ENCODE measurements around the gene CDH11. TPM values are rescaled to one million over a fixed set of nuclear protein-coding genes. Genes with fewer than 3 reads are reported as not detected.

Gene CDH11
- total RNA-seq, 1 experiment from 2014 or later = 5.4 TPM

- Histone ChIP-seq H2AK5ac (ENCODE audit: insufficient read length, low read length) (no peak overlapping the region), H3K4me2 (ENCODE audit: insufficient read depth, insufficient read length, low read length) (no peak overlapping the region), H2BK15ac (ENCODE audit: low read depth, low read length) (no peak overlapping the region), H3K4me1 (ENCODE audit: insufficient read depth, low read length) (no peaks in the 10 kb centered on the region; the same call in 1 of the 2 replicates), H3K56ac (ENCODE audit: insufficient read length, low read depth, low read length) (no peak overlapping the region), H3K4ac (ENCODE audit: low read depth, low read length) (no peak overlapping the region), H4K8ac (replicated peaks; ENCODE audit: insufficient read length, low read depth, low read length) (no peak overlapping the region), H3K14ac (ENCODE audit: insufficient read depth, low read length) (no peak overlapping the region), H3K27me3 (ENCODE audit: insufficient read depth, low read length) (no peaks in the 10 kb centered on the region), H3K23me2 (ENCODE audit: insufficient read length, low read depth, low read length, poor library complexity, severe bottlenecking) (no peaks in the 10 kb centered on the region), H4K20me1 (ENCODE audit: control insufficient read depth, insufficient read depth, insufficient read length) (no peaks in the 10 kb centered on the region), H2BK5ac (ENCODE audit: insufficient read length, low read length) (no peak overlapping the region), H3K9ac (ENCODE audit: extremely low read depth, insufficient read length, low read length) (no peak overlapping the region), H4K91ac (ENCODE audit: insufficient read length, low read depth, low read length) (no peak overlapping the region), H3K9me3 (ENCODE audit: control insufficient read depth, low read depth, low read length) (no peaks in the 10 kb centered on the region), H2AFZ (ENCODE audit: low read length) (no peak overlapping the region), H3K18ac (ENCODE audit: insufficient read length, low read depth, low read length) (no peak overlapping the region), H3K79me2 (ENCODE audit: insufficient read depth, low read length) (no peaks in the 10 kb centered on the region), H4K5ac (ENCODE audit: insufficient read length, low read depth, low read length) (no peak overlapping the region), H2BK120ac (ENCODE audit: low read depth, low read length, poor library complexity, severe bottlenecking) (no peak overlapping the region), H2BK20ac (ENCODE audit: low read depth, low read length, poor library complexity, severe bottlenecking) (no peak overlapping the region), H3T11ph (ENCODE audit: low read length) (no peak overlapping the region), H3K27ac (ENCODE audit: insufficient read length, low read depth, low read length) (no peak overlapping the region), H3K79me1 (ENCODE audit: insufficient read depth, low read depth, low read length, poor library complexity, severe bottlenecking) (no peaks in the 10 kb centered on the region), H3K23ac (ENCODE audit: insufficient read length, low read depth, low read length) (no peak overlapping the region), H2BK12ac (ENCODE audit: insufficient read length, low read depth, low read length) (no peak overlapping the region)
- peaks cover 0 to 3% (median 0%) of the 10 kb centered on the region in 3 experiments; a peak in 2 of 7 replicates for H3K36me3 Mint-ChIP-seq (ENCODE audit: insufficient read depth in 1 of 3, low read depth in 3 of 3)
- H3K4me3 Mint-ChIP-seq = no peak overlapping the region
- 0 out of 4 replicates have a peak, but pooled peaks cover 0 to 3% of the 10 kb centered on the region in 2 experiments for H3K4me1 Mint-ChIP-seq
- H3K27ac Mint-ChIP-seq = no peak overlapping the region
- H3K27me3 Mint-ChIP-seq (ENCODE audit: low read depth) = no peaks in the 10 kb centered on the region
- WGBS (ENCODE audit: extremely low coverage, insufficient read length, low lambda C conversion rate) = no CpG with 5 or more reads among the region's 2 CpGs
- H3K9me3 Mint-ChIP-seq = no peaks in the 10 kb centered on the region
- TF ChIP-seq CTCF (conservative IDR thresholded peaks at IDR 0.05) = no peak
- no peak for DNase-seq
Measured at GRCh38 chr16:64973171-64973570, 148.7 kb downstream of the CDH11 start.
